ENCODE results near the gene ART4.

GRCh38 chr12:14782756-14783155 lies 60.6 kb downstream of the ART4 start:
- TF ChIP-seq CTCF (IDR thresholded peaks at IDR 0.05) = no peak
- TF ChIP-seq POLR2A (IDR thresholded peaks at IDR 0.05) = no peak
- TF ChIP-seq EP300 (IDR thresholded peaks at IDR 0.05) = no peak

Data from ovary (tissue), 3 donors.